Brain microvascular endothelial cell (primary cell): ENCODE measurements around the gene KCNIP4.
"Not testable (repeated sequence)": the region's sequence is repeated elsewhere in the genome, so short reads cannot be mapped to it uniquely, and the experiment has no call there.

ENCODE experiments used
- DNase-seq: peaks from one replicate; pipeline ENCODE4 v3.0.0-alpha.2; 2020
- H3K27ac ChIP-seq: fragments of 250-450 bp; sonication (Bioruptor Pico); 2 replicates; pipeline ENCODE4 v1.5.1; 2020; ENCODE audit warnings: mild to moderate bottlenecking, moderate library complexity
- H3K27me3 ChIP-seq: fragments of 250-450 bp; sonication (Bioruptor Pico); replicated peaks from 2 replicates; pipeline ENCODE4 v1.5.1; 2020; ENCODE audit warnings: mild to moderate bottlenecking
- H3K36me3 ChIP-seq: fragments of 250-450 bp; sonication (Bioruptor Pico); replicated peaks from 2 replicates; pipeline ENCODE4 v1.5.1; 2020; ENCODE audit warnings: mild to moderate bottlenecking
- H3K4me3 ChIP-seq: 2 replicates; pipeline ENCODE4 v1.5.1; 2011; ENCODE audit warnings: low read depth, mild to moderate bottlenecking, control low read depth, low read length, moderate library complexity
- CTCF ChIP-seq: IDR thresholded peaks from 2 replicates; pipeline ENCODE4 v1.5.1; 2011; ENCODE audit warnings: low read depth, mild to moderate bottlenecking, moderate library complexity, low read length, control low read depth, inconsistent platforms; ENCODE audit errors: missing control alignments
- in situ Hi-C: cut with HindIII; loops from 2 replicates; pipeline ENCODE4 v1.10.0; 2017; ENCODE audit warnings: low sequenced_read_pairs, low pct_ligation_motif_present

Gene KCNIP4

GRCh38 chr4:20809812-20810211, 1138.8 kb downstream of the KCNIP4 start:
- H3K36me3 ChIP-seq: no peaks in the 10 kb centered on the region
- DNase-seq: no peak
- no peak overlapping the region for H3K27ac ChIP-seq
- H3K27me3 ChIP-seq: no peaks in the 10 kb centered on the region
- no peak overlapping the region for H3K4me3 ChIP-seq
- TF ChIP-seq CTCF: no peak
- in situ Hi-C loops: no loop called here

GRCh38 chr4:20805716-20806115, 1142.9 kb downstream of the KCNIP4 start:
- Histone ChIP-seq H3K4me3 (no peak overlapping the region), H3K27ac (no peak overlapping the region), H3K36me3 (no peaks in the 10 kb centered on the region), H3K27me3 (no peaks in the 10 kb centered on the region)
- DNase-seq: no peak
- TF ChIP-seq CTCF: no peak
- in situ Hi-C loops: no loop called here

GRCh38 chr4:20787940-20788665, 1160.5 kb downstream of the KCNIP4 start:
- no peaks in the 10 kb centered on the region for H3K27me3 ChIP-seq
- no peak for TF ChIP-seq CTCF
- in situ Hi-C loops: no loop called here
- no peak overlapping the region for H3K4me3 ChIP-seq
- no peak for DNase-seq
- no peak overlapping the region for H3K27ac ChIP-seq
- no peaks in the 10 kb centered on the region for H3K36me3 ChIP-seq

GRCh38 chr4:20783134-20783533, 1165.4 kb downstream of the KCNIP4 start:
- H3K36me3 ChIP-seq, DNase-seq, H3K27ac ChIP-seq, in situ Hi-C loops, H3K27me3 ChIP-seq, H3K4me3 ChIP-seq: not testable (repeated sequence)

GRCh38 chr4:20778896-20779295, 1169.7 kb downstream of the KCNIP4 start:
- no peak for DNase-seq
- Histone ChIP-seq H3K36me3 (no peaks in the 10 kb centered on the region), H3K27me3 (no peaks in the 10 kb centered on the region), H3K27ac (no peak overlapping the region), H3K4me3 (no peak overlapping the region)
- in situ Hi-C loops: no loop called here
- no peak for TF ChIP-seq CTCF

GRCh38 chr4:20773144-20773997, 1175.2 kb downstream of the KCNIP4 start:
- peak; percentile 72 for DNase-seq
- H3K27me3 ChIP-seq: no peaks in the 10 kb centered on the region
- H3K27ac ChIP-seq: no peak overlapping the region
- H3K4me3 ChIP-seq: peak overlapping the region; percentile 9
- H3K36me3 ChIP-seq: no peaks in the 10 kb centered on the region
- in situ Hi-C loops: no loop called here
- TF ChIP-seq CTCF: peak; percentile 74
